Measurements from ENCODE around the gene NCF2. TPM values are rescaled to one million over a fixed set of nuclear protein-coding genes. Genes with fewer than 3 reads are reported as not detected.

The NCF2 gene
- total RNA-seq, 2 donors from 2014 or later = 21.7 to 22.2 TPM

DNA sequence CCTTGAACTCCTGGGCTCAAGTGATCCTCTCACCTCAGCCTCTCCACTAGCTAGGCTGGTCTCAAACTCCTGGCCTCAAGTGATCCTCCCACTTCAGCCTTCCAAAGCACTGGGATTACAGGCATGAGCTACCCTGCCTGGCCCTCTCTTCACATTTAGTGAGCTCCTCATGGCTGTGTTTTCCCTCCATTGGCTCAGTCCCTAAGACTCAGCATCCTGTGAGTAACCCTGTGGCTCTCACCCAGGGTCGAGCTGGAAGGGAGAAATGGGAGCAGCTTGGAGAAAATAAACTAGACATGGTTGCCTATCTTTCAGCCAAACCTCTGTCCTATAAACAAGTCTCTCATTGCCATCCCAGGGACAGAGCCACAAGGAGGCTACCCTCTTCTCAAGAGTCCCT, 17.5 kb downstream of the NCF2 start:
- H3K4me1 ChIP-seq (ENCODE audit: control insufficient read depth in 1 of 2, low read depth in 2 of 2) = peaks cover 6 to 51% of the 10 kb centered on the region in 2 donors
- TF ChIP-seq, protein P1, sequence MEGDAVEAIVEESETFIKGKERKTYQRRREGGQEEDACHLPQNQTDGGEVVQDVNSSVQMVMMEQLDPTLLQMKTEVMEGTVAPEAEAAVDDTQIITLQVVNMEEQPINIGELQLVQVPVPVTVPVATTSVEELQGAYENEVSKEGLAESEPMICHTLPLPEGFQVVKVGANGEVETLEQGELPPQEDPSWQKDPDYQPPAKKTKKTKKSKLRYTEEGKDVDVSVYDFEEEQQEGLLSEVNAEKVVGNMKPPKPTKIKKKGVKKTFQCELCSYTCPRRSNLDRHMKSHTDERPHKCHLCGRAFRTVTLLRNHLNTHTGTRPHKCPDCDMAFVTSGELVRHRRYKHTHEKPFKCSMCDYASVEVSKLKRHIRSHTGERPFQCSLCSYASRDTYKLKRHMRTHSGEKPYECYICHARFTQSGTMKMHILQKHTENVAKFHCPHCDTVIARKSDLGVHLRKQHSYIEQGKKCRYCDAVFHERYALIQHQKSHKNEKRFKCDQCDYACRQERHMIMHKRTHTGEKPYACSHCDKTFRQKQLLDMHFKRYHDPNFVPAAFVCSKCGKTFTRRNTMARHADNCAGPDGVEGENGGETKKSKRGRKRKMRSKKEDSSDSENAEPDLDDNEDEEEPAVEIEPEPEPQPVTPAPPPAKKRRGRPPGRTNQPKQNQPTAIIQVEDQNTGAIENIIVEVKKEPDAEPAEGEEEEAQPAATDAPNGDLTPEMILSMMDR (IDR thresholded peaks at IDR 0.05) = no peak
- H3K27me3 ChIP-seq (replicated peaks; ENCODE audit: insufficient read depth) = no peaks in the 10 kb centered on the region
- no peaks in the 10 kb centered on the region for H3K36me3 ChIP-seq
- H3K9me3 ChIP-seq = no peaks in the 10 kb centered on the region
- H3K4me3 ChIP-seq = no peak overlapping the region
- no peak for ATAC-seq (ENCODE audit: insufficient number of reproducible peaks, low FRiP score, low read depth)
- no peak for DNase-seq (ENCODE audit: low spot score)
- peak overlapping the region in 1 of 2 donors; percentile 19 for H3K27ac ChIP-seq

DNA sequence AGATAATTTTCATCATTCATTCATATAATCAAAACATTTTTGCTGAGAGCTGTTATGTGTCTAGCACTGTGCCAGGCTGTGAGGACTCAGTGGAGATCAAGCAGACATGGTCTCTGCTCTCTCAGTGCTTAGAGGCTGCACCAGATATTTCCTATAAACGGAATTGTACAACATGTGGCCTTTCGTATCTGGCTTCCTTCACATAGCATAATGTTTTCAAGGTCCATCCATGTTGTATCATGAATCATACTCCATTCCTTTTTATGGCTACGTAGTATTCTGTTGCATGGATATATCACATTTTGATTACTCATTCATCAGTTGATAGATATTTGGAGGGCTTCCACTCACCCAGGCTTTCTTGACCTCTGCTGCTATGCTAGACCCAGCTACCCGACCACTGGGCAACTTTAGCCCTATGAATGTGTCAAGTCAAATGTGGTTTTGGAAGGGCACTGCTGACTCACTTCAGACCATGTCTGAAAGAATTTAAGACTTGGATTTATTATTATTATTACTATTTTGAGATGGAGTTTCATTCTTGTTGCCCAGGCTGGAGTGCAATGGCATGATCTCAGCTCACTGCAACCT, 18.5 kb downstream of the NCF2 start:
- Histone ChIP-seq H3K36me3 (no peaks in the 10 kb centered on the region), H3K9me3 (no peaks in the 10 kb centered on the region), H3K4me1 (ENCODE audit: control insufficient read depth in 1 of 2, low read depth in 2 of 2) (peaks cover 6 to 51% of the 10 kb centered on the region in 2 donors), H3K4me3 (no peak overlapping the region), H3K27ac (peak overlapping the region in 1 of 2 donors; percentile 19), H3K27me3 (replicated peaks; ENCODE audit: insufficient read depth) (no peaks in the 10 kb centered on the region)
- DNase-seq (ENCODE audit: low spot score) = no peak
- ATAC-seq (ENCODE audit: insufficient number of reproducible peaks, low FRiP score, low read depth) = no peak
- TF ChIP-seq, protein P1 (IDR thresholded peaks at IDR 0.05) = no peak

GRCh38 chr1:183570451-183570850, 19.8 kb downstream of the NCF2 start:
- Histone ChIP-seq H3K27ac (no peak overlapping the region), H3K36me3 (no peaks in the 10 kb centered on the region), H3K4me3 (no peak overlapping the region), H3K9me3 (no peaks in the 10 kb centered on the region), H3K4me1 (ENCODE audit: control insufficient read depth in 1 of 2, low read depth in 2 of 2) (peaks cover 0 to 37% of the 10 kb centered on the region in 2 donors), H3K27me3 (replicated peaks; ENCODE audit: insufficient read depth) (no peaks in the 10 kb centered on the region)
- ATAC-seq (ENCODE audit: insufficient number of reproducible peaks, low FRiP score, low read depth) (no peak), DNase-seq (ENCODE audit: low spot score) (no peak)
- TF ChIP-seq, protein P1 (IDR thresholded peaks at IDR 0.05) = no peak

GRCh38 chr1:183569801-183570200, 20.5 kb downstream of the NCF2 start:
- peaks cover 0 to 31% of the 10 kb centered on the region in 2 donors for H3K4me1 ChIP-seq (ENCODE audit: control insufficient read depth in 1 of 2, low read depth in 2 of 2)
- ATAC-seq (ENCODE audit: insufficient number of reproducible peaks, low FRiP score, low read depth) = no peak
- H3K4me3 ChIP-seq = no peak overlapping the region
- DNase-seq (ENCODE audit: low spot score) = no peak
- no peaks in the 10 kb centered on the region for H3K27me3 ChIP-seq (replicated peaks; ENCODE audit: insufficient read depth)
- TF ChIP-seq, protein P1 (IDR thresholded peaks at IDR 0.05) = no peak
- H3K9me3 ChIP-seq = no peaks in the 10 kb centered on the region
- no peak overlapping the region for H3K27ac ChIP-seq
- H3K36me3 ChIP-seq = no peaks in the 10 kb centered on the region

DNA sequence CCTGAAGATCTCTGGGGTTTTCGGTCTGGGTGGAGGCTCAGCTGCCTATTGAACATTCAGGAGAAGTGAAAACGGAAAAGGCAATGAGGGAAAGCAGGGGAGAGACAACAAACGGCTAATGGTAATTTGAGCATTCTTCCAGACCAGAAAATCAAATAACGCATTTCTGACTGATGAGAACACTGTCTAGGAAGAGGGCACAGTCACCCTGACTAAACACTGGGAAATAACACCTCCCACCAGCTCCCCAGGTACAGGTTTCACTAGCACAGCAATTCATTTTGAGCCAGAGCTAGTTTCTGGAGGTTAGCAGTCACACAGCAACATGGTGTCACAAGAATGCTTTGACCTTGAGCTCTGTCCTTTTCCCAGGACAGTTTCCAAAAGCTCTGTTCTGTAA, 21.1 kb downstream of the NCF2 start:
- Histone ChIP-seq H3K36me3 (no peaks in the 10 kb centered on the region), H3K4me3 (no peak overlapping the region), H3K4me1 (ENCODE audit: control insufficient read depth in 1 of 2, low read depth in 2 of 2) (peaks cover 0 to 24% of the 10 kb centered on the region in 2 donors), H3K9me3 (no peaks in the 10 kb centered on the region), H3K27ac (no peak overlapping the region), H3K27me3 (replicated peaks; ENCODE audit: insufficient read depth) (no peaks in the 10 kb centered on the region)
- TF ChIP-seq, protein P1 (IDR thresholded peaks at IDR 0.05) = no peak
- no peak for DNase-seq (ENCODE audit: low spot score)
- no peak for ATAC-seq (ENCODE audit: insufficient number of reproducible peaks, low FRiP score, low read depth)
